Measurements from ENCODE around the gene SUPT16H. TPM values are rescaled to one million over a fixed set of nuclear protein-coding genes. Genes with fewer than 3 reads are reported as not detected.
A peak's percentile ranks its signal among the peaks of the same experiment; 100 is the strongest.

SUPT16H gene
- polyA plus RNA-seq, 2 of the 4 experiments (the other 2 are of a cell fraction), result 121 to 131 TPM

- TF ChIP-seq CTCF (IDR thresholded peaks at IDR 0.05) (no peak), EHF (CRISPR knock-in tag; IDR thresholded peaks at IDR 0.05) (no peak), SMC3 (IDR thresholded peaks at IDR 0.05) (no peak), ESRRA (IDR thresholded peaks at IDR 0.05; ENCODE audit: borderline replicate concordance, low read length) (no peak), CBX2 (IDR thresholded peaks at IDR 0.05; ENCODE audit: borderline replicate concordance, low read depth) (no peak), CBX8 (IDR thresholded peaks at IDR 0.05) (no peak), HEYL (CRISPR knock-in tag; IDR thresholded peaks at IDR 0.05) (no peak), SREBF2 (IDR thresholded peaks at IDR 0.05) (no peak), ZSCAN20 (CRISPR knock-in tag; IDR thresholded peaks at IDR 0.05) (no peak), ZNF302 (CRISPR knock-in tag; IDR thresholded peaks at IDR 0.05) (no peak), KDM5A (IDR thresholded peaks at IDR 0.05) (no peak), FOSB (CRISPR knock-in tag; IDR thresholded peaks at IDR 0.05) (no peak), MAX (IDR thresholded peaks at IDR 0.05) (peak; percentile 95), HOXB13 (CRISPR knock-in tag; IDR thresholded peaks at IDR 0.05; ENCODE audit: low read depth) (no peak), HOXB5 (CRISPR knock-in tag; IDR thresholded peaks at IDR 0.05) (no peak), RARB (CRISPR knock-in tag; IDR thresholded peaks at IDR 0.05) (0 out of 2 replicates have a peak, but pooled peaks have one; percentile 41), POLR2AphosphoS2 (conservative IDR thresholded peaks at IDR 0.05; ENCODE audit: low read length) (no peak), CEBPB (IDR thresholded peaks at IDR 0.05) (no peak), PHF8 (IDR thresholded peaks at IDR 0.05; ENCODE audit: borderline replicate concordance, low read depth) (no peak), MAFK (IDR thresholded peaks at IDR 0.05; ENCODE audit: partially characterized antibody) (no peak), ELK1 (IDR thresholded peaks at IDR 0.05; ENCODE audit: low read depth, low read length) (no peak)
- TF ChIP-seq, protein P1, sequence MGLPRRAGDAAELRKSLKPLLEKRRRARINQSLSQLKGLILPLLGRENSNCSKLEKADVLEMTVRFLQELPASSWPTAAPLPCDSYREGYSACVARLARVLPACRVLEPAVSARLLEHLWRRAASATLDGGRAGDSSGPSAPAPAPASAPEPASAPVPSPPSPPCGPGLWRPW (IDR thresholded peaks at IDR 0.05), result no peak
- TF ChIP-seq, protein P2, sequence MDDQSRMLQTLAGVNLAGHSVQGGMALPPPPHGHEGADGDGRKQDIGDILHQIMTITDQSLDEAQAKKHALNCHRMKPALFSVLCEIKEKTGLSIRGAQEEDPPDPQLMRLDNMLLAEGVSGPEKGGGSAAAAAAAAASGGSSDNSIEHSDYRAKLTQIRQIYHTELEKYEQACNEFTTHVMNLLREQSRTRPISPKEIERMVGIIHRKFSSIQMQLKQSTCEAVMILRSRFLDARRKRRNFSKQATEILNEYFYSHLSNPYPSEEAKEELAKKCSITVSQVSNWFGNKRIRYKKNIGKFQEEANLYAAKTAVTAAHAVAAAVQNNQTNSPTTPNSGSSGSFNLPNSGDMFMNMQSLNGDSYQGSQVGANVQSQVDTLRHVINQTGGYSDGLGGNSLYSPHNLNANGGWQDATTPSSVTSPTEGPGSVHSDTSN (IDR thresholded peaks at IDR 0.05), result peak; percentile 76
- TF ChIP-seq, protein P3, sequence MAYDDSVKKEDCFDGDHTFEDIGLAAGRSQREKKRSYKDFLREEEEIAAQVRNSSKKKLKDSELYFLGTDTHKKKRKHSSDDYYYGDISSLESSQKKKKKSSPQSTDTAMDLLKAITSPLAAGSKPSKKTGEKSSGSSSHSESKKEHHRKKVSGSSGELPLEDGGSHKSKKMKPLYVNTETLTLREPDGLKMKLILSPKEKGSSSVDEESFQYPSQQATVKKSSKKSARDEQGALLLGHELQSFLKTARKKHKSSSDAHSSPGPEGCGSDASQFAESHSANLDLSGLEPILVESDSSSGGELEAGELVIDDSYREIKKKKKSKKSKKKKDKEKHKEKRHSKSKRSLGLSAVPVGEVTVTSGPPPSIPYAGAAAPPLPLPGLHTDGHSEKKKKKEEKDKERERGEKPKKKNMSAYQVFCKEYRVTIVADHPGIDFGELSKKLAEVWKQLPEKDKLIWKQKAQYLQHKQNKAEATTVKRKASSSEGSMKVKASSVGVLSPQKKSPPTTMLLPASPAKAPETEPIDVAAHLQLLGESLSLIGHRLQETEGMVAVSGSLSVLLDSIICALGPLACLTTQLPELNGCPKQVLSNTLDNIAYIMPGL (CRISPR knock-in tag; IDR thresholded peaks at IDR 0.05; ENCODE audit: borderline replicate concordance), result no peak
These were observed 75.2 kb downstream of the SUPT16H start (continued) for GRCh38 chr14:21308479-21309237.

Data from A549 (cell line).